NCI-H2196 (cell line): Measurements from ENCODE around the gene UBE2H.
A peak's percentile ranks its signal among the peaks of the same experiment; 100 is the strongest.
"Not testable (repeated sequence)": the region's sequence is repeated elsewhere in the genome, so short reads cannot be mapped to it uniquely, and the experiment has no call there.

ENCODE experiments used
- DNase-seq: peaks from one replicate; lab custom pipeline; 2025; ENCODE audit not compliant: unreplicated experiment; lab: John Stamatoyannopoulos, UW

Gene UBE2H

GRCh38 chr7:129825209-129825970 lies 127.4 kb downstream of the UBE2H start:
- DNase-seq, result peak; percentile 91

DNA sequence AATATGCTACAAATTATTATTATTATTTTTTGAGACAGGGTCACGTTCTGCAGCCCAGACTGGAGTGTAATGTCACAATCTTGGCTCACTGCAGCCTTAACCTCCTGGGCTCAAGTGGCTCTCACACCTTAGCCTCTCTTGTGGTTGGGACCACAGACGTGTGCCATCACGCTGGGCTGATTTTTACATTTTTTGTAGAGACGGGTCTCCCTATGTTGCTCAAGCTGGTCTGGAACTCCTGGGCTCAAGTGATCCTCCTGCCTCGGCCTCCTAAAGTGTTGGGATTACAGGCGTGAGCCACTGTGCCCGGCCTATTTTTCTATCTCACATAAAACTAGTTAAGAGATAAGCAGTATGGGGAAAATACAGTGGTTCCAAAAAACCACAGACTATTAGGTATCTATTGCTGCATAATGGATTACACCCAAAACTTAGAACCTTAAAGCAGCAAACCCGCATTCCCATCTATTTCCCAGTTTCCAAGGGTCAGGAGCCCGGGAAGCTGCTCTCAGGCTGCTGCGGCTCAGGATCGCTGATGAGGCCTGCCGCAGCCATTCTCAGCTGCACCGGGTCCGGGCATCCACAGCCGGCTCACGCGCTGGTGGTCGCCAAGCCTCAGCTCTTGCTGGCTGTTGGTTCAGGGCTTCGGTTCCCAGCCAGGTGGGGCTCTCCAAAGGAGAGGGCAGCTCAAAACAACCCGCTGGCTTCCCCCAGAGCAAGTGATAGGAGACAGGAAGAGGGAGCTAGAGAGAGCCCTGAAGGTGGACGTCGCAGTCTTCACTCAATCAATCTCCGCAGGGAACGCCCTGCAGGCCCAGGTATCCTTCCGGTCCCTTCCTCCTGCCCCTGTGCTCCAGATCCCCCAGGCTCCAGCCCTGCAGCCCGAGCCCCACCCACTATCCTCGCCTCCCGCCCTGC lies 128.2 kb downstream of the UBE2H start:
- peak; percentile 90 for DNase-seq

GRCh38 chr7:129823143-129823542 lies 129.6 kb downstream of the UBE2H start:
- not testable (repeated sequence) for DNase-seq

DNA sequence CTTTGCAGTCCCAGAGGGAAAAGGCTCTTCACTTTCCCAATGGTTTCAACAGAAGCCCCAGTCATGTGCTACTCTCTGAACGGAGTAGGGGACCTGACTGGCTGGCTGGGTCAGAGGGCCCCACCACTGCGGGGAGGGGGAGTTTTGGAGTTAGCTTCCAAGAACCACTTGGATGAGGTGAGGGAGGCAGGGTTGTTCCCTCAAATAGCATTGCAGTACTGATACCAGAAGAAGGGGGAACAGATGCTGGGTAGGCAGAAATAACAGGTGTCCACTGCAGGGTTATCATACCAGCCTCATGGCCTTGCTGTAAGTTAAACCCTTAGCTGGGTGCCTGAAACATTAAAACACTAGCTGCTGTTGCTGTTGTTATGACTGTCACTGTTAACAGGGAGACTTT lies 131.3 kb downstream of the UBE2H start:
- DNase-seq, result no peak

- DNase-seq, result no peak
Observed at GRCh38 chr7:129816742-129817141, 136.0 kb downstream of the UBE2H start.

- no peak for DNase-seq
Observed at GRCh38 chr7:129807863-129808262, 144.9 kb downstream of the UBE2H start.

DNA sequence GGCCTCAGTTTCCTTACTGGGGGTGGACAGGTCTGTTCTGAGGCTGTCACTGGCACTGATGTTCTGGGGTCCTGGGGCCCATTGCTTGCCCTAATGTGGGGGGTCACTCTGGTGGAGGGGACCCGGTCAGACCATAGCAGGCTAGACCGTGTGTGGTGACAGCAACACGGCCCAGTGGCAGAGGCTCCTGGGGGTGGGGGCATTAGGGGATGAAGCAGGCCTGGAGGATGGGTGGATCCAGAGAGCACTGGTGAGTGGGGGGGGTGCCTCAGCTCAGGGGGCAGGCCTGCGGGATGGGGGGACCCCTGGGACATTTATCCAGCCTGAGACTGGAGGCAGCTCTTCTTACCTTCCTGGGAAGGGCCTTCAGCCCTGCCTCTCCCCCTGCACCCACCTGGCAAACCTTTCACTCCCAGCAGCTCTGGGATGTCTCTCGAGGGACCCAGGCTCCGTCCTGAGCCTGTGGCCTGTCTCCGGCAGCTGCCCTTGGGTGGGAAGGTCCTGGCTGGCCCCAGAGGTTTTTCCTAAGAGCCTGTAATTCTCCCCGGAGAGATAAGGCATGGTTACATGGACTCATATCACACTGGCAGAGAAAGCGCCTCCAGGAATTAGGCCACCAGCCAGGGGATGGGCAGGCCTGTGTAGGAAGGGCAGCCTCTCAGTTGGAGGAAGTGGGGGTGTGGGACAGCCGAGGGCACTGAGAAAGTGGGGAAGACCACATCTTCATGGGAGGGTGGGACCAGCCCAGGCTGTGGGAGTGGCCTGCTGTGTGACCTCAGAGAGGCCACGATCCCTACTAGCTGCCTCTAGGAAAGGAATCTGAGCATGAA lies 147.7 kb downstream of the UBE2H start:
- DNase-seq, result no peak

GRCh38 chr7:129804111-129804889 lies 148.5 kb downstream of the UBE2H start:
- DNase-seq, result no peak

GRCh38 chr7:129803546-129804081 lies 149.1 kb downstream of the UBE2H start:
- DNase-seq, result no peak

- peak; percentile 22 for DNase-seq
Observed at GRCh38 chr7:129801882-129802281, 150.9 kb downstream of the UBE2H start.

- no peak for DNase-seq
Observed at GRCh38 chr7:129800901-129801300, 151.9 kb downstream of the UBE2H start.

GRCh38 chr7:129799350-129799955 lies 153.3 kb downstream of the UBE2H start:
- no peak for DNase-seq

DNA sequence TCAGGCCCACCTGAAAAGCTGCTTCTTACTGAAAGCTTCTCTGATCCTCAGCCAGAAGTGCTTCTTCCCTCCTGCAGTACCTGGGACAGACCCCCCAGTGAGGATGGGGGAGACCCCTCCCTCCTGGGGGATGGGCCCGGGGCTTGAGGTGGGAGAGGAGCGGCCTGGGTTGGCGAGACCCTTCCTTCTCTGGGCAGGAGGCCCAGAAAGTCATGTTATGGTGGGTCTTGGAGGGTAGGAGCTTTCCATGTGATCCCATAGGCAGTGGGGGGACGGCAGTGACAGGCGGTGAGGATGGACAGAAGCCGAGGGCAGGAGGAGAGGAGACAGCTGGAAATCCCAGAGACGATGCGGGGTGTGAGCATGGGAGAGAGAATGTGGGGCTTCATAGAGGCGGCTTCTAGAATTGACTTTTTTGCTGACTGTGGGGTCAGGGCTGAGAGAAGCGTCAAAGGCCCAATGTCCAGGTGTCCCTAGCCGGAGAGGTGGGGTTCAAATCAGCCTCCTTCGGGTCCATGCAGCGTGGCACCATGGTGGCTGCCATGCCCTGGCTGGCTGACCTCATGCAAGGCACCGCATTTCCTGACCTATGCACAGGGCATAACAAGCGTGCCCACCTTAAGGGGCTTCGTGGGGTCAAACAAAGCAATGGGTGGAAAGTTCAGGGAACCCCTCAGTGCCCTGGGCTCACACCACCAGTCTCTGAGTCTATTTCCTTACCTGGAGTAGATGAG lies 154.0 kb downstream of the UBE2H start:
- DNase-seq, result no peak

- no peak for DNase-seq
Observed at GRCh38 chr7:129797214-129797789, 155.5 kb downstream of the UBE2H start.

DNA sequence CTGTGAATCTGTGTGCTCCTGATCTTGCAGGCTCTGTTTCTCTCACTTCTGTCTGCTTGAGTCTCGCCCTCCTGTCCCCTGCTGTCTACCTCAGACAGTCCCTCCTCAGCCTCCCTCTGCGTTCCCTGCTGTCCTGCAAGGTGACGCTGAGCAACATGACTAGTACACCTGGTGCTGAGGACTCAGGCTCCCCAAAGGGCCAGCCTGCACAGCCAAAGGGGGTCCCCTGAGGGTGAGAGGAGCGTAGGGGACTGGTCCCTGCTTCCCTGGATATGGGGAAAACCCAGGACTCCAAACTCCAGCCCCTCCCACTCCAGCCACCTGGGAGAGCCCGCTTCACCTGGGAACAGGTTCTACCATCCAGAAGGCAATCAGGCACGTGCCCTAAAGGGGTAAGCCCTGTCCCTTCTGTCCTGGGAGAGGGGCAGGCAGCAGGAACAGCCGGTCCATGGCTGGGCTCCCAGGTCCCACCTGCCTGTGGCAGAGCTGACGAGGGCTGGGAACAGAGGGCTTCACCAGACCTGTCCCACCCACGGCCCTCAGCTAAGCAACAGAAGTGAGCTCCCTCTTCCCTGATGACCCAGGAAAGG lies 156.5 kb downstream of the UBE2H start:
- no peak for DNase-seq

DNA sequence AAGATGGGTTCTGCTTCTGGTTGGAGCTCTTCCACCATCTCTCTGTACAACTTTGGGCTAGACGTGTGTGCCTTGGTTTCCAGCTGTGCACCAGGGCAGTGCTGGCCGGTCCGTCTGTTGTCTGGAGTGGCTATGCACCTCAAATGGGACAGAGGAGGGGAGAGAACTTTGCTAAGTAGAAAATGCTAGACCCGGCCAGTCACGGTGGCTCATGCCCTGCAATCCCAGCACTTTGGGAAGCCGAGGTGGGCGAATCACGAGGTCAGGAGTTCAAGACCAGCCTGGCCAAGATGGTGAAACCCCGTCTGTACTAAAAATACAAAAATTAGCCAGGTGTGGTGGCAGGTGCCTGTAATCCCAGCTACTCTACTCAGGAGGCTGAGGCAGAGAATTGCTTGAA lies 158.3 kb downstream of the UBE2H start:
- DNase-seq, result not testable (repeated sequence)

DNA sequence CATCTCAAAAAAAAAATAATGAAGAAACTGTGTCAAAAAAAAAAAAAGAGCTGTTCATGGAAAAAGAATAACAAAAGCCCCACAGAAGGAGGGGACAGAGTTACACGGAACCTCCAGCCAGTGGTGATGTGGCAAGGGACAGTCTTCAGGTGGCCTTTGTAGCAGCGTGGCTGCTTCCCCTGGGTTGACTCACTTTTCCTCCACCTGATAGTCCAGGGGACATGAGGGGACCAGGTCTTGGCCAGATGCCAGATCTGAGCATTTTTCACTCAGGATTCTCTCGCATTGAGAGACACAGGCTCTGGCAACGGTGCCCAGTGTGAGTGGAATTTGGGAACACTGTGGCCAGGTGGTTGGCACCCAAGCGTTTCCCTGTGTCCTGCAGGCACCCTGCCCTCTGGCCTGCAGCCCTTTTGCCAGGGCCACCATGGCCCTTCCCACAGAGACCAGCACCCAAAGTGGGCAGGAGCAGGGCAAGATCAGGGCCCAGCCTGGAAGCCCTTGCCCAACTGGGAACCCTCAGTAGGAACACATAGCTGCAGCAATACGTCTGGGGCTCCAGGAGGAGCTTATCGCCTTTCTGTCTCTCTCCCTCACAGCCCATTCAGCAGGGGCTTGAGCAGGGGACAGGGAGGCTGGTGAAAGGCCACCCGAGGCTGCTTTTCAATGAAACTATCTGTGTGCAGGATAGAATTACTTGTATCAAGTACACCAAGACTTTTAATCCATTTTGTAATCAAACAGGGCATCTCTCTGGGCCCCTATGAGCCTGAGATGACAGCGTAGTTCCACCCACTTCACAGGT lies 159.1 kb downstream of the UBE2H start:
- no peak for DNase-seq

DNA sequence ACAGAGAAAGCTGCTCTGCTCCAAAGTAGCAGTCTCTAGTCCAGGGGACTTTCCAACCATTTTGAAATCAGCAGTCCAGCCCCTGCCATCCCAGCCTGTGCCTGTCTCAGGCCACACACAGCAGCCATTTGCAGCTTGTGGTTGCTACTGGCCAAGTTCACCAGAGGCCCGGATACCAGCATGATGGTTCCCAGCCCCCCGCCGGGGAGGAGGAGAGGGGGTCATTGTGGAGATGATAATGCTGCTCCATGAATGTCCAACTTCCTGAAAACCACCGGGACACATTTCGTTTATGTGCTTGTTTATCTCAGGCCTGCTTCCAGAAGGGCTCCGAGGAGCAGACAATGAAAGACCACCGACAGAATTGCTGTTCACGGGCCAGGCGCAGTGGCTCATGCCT lies 160.0 kb downstream of the UBE2H start:
- no peak for DNase-seq
